Measurements from ENCODE around the gene ACTR5.
"Not testable (repeated sequence)": the region's sequence is repeated elsewhere in the genome, so short reads cannot be mapped to it uniquely, and the experiment has no call there.

Gene ACTR5

GRCh38 chr20:38764567-38765318 is 16.5 kb downstream of the ACTR5 start:
- in situ Hi-C loops (cut with HindIII; ENCODE audit: low sequenced_read_pairs) = no loop called here

GRCh38 chr20:38766071-38766470 is 17.8 kb downstream of the ACTR5 start:
- in situ Hi-C loops (cut with HindIII; ENCODE audit: low sequenced_read_pairs) = no loop called here

- in situ Hi-C loops (cut with HindIII; ENCODE audit: low sequenced_read_pairs) = no loop called here
These were observed 21.4 kb downstream of the ACTR5 start for GRCh38 chr20:38769376-38770295.

GRCh38 chr20:38770546-38770945 is 22.3 kb downstream of the ACTR5 start:
- in situ Hi-C loops (cut with HindIII; ENCODE audit: low sequenced_read_pairs) = no loop called here

- in situ Hi-C loops (cut with HindIII; ENCODE audit: low sequenced_read_pairs) = no loop called here
These were observed 22.7 kb downstream of the ACTR5 start for GRCh38 chr20:38770970-38771369.

GRCh38 chr20:38771621-38772020 is 23.4 kb downstream of the ACTR5 start:
- in situ Hi-C loops (cut with HindIII; ENCODE audit: low sequenced_read_pairs) = no loop called here

- in situ Hi-C loops (cut with HindIII; ENCODE audit: low sequenced_read_pairs) = no loop called here
These were observed 25.9 kb downstream of the ACTR5 start for GRCh38 chr20:38774167-38774566.

GRCh38 chr20:38776363-38776762 is 28.1 kb downstream of the ACTR5 start:
- in situ Hi-C loops (cut with HindIII; ENCODE audit: low sequenced_read_pairs) = no loop called here

- in situ Hi-C loops (cut with HindIII; ENCODE audit: low sequenced_read_pairs) = no loop called here
These were observed 31.2 kb downstream of the ACTR5 start for GRCh38 chr20:38779247-38780097.

- in situ Hi-C loops (cut with HindIII; ENCODE audit: low sequenced_read_pairs) = no loop called here
These were observed 34.0 kb downstream of the ACTR5 start for GRCh38 chr20:38782275-38782674.

GRCh38 chr20:38787870-38788269 is 39.6 kb downstream of the ACTR5 start:
- in situ Hi-C loops (cut with HindIII; ENCODE audit: low sequenced_read_pairs) = no loop called here

GRCh38 chr20:38789503-38790199 is 41.4 kb downstream of the ACTR5 start:
- in situ Hi-C loops (cut with HindIII; ENCODE audit: low sequenced_read_pairs) = no loop called here

- in situ Hi-C loops (cut with HindIII; ENCODE audit: low sequenced_read_pairs) = no loop called here
These were observed 42.2 kb downstream of the ACTR5 start for GRCh38 chr20:38790200-38791053.

- in situ Hi-C loops (cut with HindIII; ENCODE audit: low sequenced_read_pairs) = no loop called here
These were observed 43.0 kb downstream of the ACTR5 start for GRCh38 chr20:38791291-38791690.

- in situ Hi-C loops (cut with HindIII; ENCODE audit: low sequenced_read_pairs) = no loop called here
These were observed 43.7 kb downstream of the ACTR5 start for GRCh38 chr20:38791940-38792339.

GRCh38 chr20:38794057-38794456 is 45.8 kb downstream of the ACTR5 start:
- in situ Hi-C loops (cut with HindIII; ENCODE audit: low sequenced_read_pairs) = not testable (repeated sequence)

GRCh38 chr20:38798266-38798665 is 50.0 kb downstream of the ACTR5 start:
- in situ Hi-C loops (cut with HindIII; ENCODE audit: low sequenced_read_pairs) = no loop called here

GRCh38 chr20:38799203-38799602 is 50.9 kb downstream of the ACTR5 start:
- in situ Hi-C loops (cut with HindIII; ENCODE audit: low sequenced_read_pairs) = no loop called here

GRCh38 chr20:38800882-38801281 is 52.6 kb downstream of the ACTR5 start:
- in situ Hi-C loops (cut with HindIII; ENCODE audit: low sequenced_read_pairs) = no loop called here

GRCh38 chr20:38804221-38804620 is 56.0 kb downstream of the ACTR5 start:
- in situ Hi-C loops (cut with HindIII; ENCODE audit: low sequenced_read_pairs) = no loop called here
